Choroid plexus epithelial cell (primary cell): Measurements from ENCODE around the gene FAM200A.
"Not testable (repeated sequence)": the region's sequence is repeated elsewhere in the genome, so short reads cannot be mapped to it uniquely, and the experiment has no call there.

Experiments used
- DNase-seq: peaks from one replicate; pipeline ENCODE4 v3.0.0-alpha.2; 2010; ENCODE audit warnings: low read depth
- H3K4me3 ChIP-seq: 2 replicates; pipeline ENCODE4 v1.5.1; 2011; ENCODE audit warnings: low read depth, mild to moderate bottlenecking, control low read depth, low read length, moderate library complexity
- CTCF ChIP-seq: conservative IDR thresholded peaks from 2 replicates; pipeline ENCODE4 v1.5.1; 2011; ENCODE audit warnings: low read depth, mild to moderate bottlenecking, control low read depth, inconsistent platforms, low read length, moderate library complexity

The FAM200A gene

GRCh38 chr7:99551767-99552463, at the start of gene FAM200A:
Gene FAM200A (minus strand): TSS chr7:99552114. CDS start chr7:99548407, 3,707 bp downstream.
- peak within 1 kb of the TSS; percentile 99 for H3K4me3 ChIP-seq
- DNase-seq, result peak; percentile 92
- TF ChIP-seq CTCF, result no peak

DNA sequence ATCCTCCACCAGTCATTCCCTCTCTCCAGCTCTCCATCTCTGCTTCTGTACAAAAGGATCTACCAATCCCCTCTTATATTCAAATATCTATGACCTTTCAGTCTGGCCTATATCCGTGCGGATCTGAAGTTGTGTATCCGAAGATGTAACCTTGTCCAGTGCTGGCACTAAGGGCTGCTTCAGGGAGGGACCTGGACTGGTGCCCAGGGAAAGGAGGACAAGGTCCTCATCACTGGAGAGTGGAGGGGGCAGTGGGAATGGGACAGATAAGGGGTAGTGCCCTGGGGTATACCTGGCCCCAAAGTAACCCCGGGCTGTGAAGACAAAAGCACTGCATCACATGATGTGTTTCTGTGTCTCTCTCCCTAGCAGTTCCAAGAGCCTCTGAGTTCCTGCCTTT, 47.9 kb upstream of the FAM200A start:
- H3K4me3 ChIP-seq, result no peak overlapping the region
- no peak for TF ChIP-seq CTCF
- no peak for DNase-seq

DNA sequence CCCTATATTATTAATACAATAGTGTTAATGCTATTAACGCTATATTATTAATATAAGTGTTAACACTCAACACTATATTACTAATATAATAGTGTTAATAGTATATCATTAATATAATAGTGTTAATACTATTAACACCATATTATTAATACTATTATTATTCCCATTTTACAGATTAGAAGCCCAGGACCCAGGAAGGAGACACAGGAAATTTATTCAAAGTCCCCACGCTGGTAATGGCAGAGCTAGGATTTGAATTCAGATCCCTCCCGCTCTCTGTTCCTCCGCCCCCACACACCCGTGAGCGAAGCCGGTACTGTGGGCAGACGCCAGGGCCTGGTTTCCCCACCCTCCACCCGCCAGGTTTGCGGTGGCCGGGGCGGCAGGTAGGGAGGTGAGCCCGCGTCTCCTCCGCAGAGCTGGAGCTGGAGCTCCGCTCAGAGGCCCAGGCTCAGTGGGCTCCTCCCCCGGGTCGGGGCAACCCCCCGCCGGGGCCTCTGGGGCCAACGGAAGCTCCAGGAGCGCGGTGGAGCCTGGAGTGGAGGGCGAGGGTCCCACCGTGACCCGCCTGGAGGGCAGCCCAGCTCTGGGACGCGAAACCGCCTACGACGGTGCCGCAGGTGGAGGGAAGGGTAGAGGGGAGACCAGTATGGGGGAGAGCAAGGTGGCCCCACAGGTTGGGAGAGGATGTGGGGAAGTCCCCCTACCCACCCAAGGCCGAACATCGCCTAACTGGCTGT, 46.0 kb upstream of the FAM200A start, which contains the start of gene TMEM225B:
TMEM225B (plus strand) TSS at position 506 of the 740 bp plus-strand sequence. CDS start 6,122 bp downstream, outside the sequence.
- TF ChIP-seq CTCF, result no peak
- H3K4me3 ChIP-seq, result no peak within 1 kb of the TSS
- no peak for DNase-seq

GRCh38 chr7:99596408-99596955, 44.6 kb upstream of the FAM200A start:
- DNase-seq, result no peak
- no peak for TF ChIP-seq CTCF
- H3K4me3 ChIP-seq, result no peak overlapping the region

GRCh38 chr7:99594948-99595745, 43.2 kb upstream of the FAM200A start:
- TF ChIP-seq CTCF, result no peak
- H3K4me3 ChIP-seq, result no peak overlapping the region
- no peak for DNase-seq

GRCh38 chr7:99588868-99589267, 37.0 kb upstream of the FAM200A start:
- TF ChIP-seq CTCF, result no peak
- no peak for DNase-seq
- H3K4me3 ChIP-seq, result no peak overlapping the region

DNA sequence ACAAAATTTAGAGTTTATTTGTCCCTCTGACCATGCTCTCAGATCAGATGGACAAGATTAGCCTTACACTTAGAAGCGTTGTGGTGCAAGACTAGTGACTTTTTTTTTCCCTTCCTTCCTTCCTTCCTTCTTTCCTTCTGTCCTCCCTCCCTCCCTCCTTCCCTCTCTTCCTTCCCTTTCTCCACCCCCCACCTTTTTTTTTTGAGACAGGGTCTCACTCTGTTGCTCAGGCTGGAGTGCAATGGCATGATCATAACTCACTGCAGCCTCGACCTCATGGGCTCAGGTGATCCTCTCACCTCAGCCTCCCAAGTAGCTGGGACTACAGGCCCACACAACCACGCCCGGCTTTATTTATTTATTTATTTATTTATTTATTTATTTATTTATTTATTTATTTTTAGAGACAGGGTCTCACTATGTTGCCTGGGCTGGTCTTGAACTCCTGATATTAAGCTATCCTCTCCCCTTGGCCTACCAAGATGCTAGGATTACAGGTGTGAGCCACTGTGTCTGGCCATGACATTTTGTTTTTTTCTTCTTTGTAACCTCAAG, 28.9 kb upstream of the FAM200A start:
- H3K4me3 ChIP-seq, result peak overlapping the region; percentile 62
- not testable (repeated sequence) for DNase-seq
